ENCODE results near the gene NPY4R. TPM values are rescaled to one million over a fixed set of nuclear protein-coding genes. Genes with fewer than 3 reads are reported as not detected.
"Not testable (repeated sequence)": the region's sequence is repeated elsewhere in the genome, so short reads cannot be mapped to it uniquely, and the experiment has no call there.

NPY4R gene
- total and polyA plus RNA-seq, 8 donors, result 0.32 to 1.3 (median 0.56) TPM

DNA sequence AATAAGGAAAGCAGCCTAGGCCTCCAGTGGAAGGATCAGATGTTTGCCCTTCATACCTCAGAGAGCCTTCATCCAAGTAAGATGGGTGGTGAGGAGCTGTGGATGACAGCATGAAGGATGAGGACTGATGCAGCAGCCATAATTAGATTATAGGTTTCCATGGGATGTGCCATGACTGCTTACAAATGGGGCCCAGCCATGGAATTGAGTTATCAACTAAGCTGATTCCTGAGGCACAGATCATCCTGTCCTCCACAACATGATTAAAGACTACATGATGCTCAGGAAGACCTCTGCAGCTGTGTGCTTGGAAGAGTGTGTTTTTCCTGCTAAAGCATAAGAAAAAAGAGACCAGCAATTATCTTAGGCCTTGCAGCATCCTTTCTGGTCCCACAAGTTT, 54.6 kb downstream of the NPY4R start:
- H3K36me3 ChIP-seq; H3K27me3 ChIP-seq; ATAC-seq; H3K4me3 ChIP-seq; H3K4me1 ChIP-seq; H3K27ac ChIP-seq; H3K9me3 ChIP-seq; intact Hi-C loops (cut with DNase I); DNase-seq: not testable (repeated sequence)

Other genes starting within 250 kb of the NPY4R start
- not detected for gene ANTXRL, start 179.0 kb downstream of the NPY4R start, total RNA-seq
- not detected for gene ANTXRL, start 179.0 kb downstream of the NPY4R start, polyA plus RNA-seq (ENCODE audit: insufficient read length in 6 of 6)
- gene ANXA8L1, start 90.2 kb downstream of the NPY4R start, total RNA-seq, result 10 to 100 TPM in 1 of 2 donors, 1 to 10 TPM in 1; 7.2 to 13.2 TPM
- 1 to 10 TPM in 5 of 6 donors, under 1 TPM in 1; 0.89 to 2.3 (median 1.9) TPM for gene ANXA8L1, start 90.2 kb downstream of the NPY4R start, polyA plus RNA-seq (ENCODE audit: insufficient read length in 6 of 6)
- gene GPRIN2, start 90.7 kb upstream of the NPY4R start, total RNA-seq, result 10 to 100 TPM; 20.2 to 39.8 TPM
- 10 to 100 TPM in 4 of 6 donors, 1 to 10 TPM in 2; 8.6 to 22.3 (median 12.7) TPM for gene GPRIN2, start 90.7 kb upstream of the NPY4R start, polyA plus RNA-seq (ENCODE audit: insufficient read length in 6 of 6)
- 10 to 100 TPM; 20.1 to 30.9 TPM for gene SYT15, start 113.2 kb upstream of the NPY4R start, total RNA-seq
- 10 to 100 TPM; 19.3 to 43.1 (median 24.9) TPM for gene SYT15, start 113.2 kb upstream of the NPY4R start, polyA plus RNA-seq (ENCODE audit: insufficient read length in 6 of 6)